Measurements from ENCODE around the gene FMC1.
"Not testable (repeated sequence)": the region's sequence is repeated elsewhere in the genome, so short reads cannot be mapped to it uniquely, and the experiment has no call there.

FMC1 gene

GRCh38 chr7:139339698-139340036 is 1.5 kb upstream of the FMC1 start:
- no peak for DNase-seq (ENCODE audit: low read depth, low spot score)
- peak overlapping the region; percentile 96 for H3K27ac ChIP-seq

- H3K27ac ChIP-seq: peak overlapping the region; percentile 96
Observed at GRCh38 chr7:139340037-139340807, 915 bp upstream of the FMC1 start.

GRCh38 chr7:139340808-139341057 is 404 bp upstream of the FMC1 start:
- peak overlapping the region; percentile 96 for H3K27ac ChIP-seq
- no peak for DNase-seq (ENCODE audit: low read depth, low spot score)

More at GRCh38 chr7:139340037-139340807, 915 bp upstream of the FMC1 start:
- peak; percentile 96 for DNase-seq (ENCODE audit: low read depth, low spot score)

GRCh38 chr7:139341776-139342226 is 664 bp downstream of the FMC1 start:
- DNase-seq (ENCODE audit: low read depth, low spot score): no peak
- H3K27ac ChIP-seq: peak overlapping the region; percentile 96

DNA sequence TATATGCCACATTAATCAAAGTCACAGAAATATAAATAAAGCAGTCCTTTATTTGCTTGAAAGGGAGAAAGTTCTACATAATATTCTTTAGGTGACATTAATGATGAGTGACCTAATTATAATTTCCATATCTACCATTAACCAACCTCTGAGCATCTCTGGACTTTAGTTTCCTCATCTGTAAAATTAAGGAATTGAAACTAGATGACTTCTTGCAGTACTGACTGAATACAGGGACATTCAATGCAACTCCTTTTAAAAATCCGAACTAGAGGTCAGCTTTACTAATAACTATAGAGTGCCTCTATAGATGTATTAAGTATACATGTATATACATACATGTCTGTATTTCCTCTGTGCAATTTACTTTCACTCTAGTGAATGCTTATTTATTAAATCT is 3.9 kb downstream of the FMC1 start:
- H3K27ac ChIP-seq: no peak overlapping the region
- DNase-seq (ENCODE audit: low read depth, low spot score): no peak

- H3K27ac ChIP-seq: no peak overlapping the region
- DNase-seq (ENCODE audit: low read depth, low spot score): no peak
Observed at GRCh38 chr7:139351027-139351426, 9.9 kb downstream of the FMC1 start.

- DNase-seq (ENCODE audit: low read depth, low spot score): no peak
- H3K27ac ChIP-seq: no peak overlapping the region
Observed at GRCh38 chr7:139354729-139355128, 13.6 kb downstream of the FMC1 start.

DNA sequence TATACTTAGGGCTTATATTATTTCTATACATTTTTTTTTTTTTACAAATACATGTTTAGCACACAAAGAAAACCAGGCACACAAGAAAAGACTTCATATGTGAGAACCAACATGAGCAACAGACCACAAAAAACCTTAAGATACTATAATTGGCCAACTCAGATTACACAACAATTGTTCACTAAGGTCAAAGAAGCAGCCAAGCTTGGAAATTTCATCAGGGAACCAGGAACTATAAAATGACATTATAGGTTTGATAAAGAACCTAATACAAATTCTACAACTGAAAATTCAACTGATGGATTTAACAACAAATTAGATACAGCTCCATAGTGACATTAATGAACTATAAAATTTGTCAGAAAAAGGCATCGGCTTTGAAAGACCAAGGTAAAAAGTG is 14.2 kb downstream of the FMC1 start:
- no peak for DNase-seq (ENCODE audit: low read depth, low spot score)
- no peak overlapping the region for H3K27ac ChIP-seq

- DNase-seq (ENCODE audit: low read depth, low spot score): not testable (repeated sequence)
- peak overlapping the region; percentile 96 for H3K27ac ChIP-seq
Observed at GRCh38 chr7:139357729-139358506, 16.8 kb downstream of the FMC1 start.

- peak overlapping the region; percentile 96 for H3K27ac ChIP-seq
- DNase-seq (ENCODE audit: low read depth, low spot score): no peak
Observed at GRCh38 chr7:139358541-139359365, 17.6 kb downstream of the FMC1 start.

DNA sequence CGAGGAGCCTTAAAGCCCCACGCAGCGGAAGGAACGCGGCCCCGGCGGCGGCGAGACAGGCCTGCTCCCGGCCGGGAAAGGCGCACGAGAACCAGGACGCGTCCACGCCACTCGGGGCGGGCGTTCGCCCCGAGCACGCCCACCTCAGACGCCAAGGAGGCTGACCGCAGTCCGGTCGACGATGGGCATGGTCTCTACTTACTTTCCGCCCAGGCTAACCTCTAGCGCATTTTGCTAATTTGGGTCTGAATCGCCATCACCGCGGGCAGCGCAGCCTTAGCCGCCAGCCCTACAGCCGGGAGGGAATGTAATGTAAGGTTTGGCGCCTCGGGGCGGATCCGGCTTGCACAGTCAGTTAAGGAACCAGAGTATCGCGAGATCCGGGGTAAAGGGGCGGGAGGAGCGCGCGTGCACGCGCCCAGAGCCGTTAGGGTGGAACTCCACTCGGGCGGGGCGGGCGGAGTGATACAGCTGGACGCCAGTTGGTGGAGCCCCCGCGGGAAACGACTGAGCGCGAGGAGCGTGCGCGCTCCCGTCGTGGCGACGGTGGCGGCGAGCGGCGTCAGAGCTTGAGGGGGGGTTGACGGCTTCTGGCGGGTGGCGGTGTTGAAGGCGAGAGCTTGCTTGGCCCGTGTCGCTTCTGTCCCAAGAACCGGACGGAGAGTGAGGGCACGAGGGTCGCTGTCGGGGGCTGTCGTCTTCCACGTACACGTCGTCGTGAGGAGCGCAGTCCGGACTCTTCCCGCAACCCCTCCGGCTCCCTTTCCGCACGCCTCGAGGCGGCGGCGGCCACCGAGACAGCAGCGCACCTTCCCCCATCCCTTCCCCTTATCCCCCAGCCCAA is 18.5 kb downstream of the FMC1 start, which contains the start of gene LUC7L2:
Gene LUC7L2, plus strand, starts transcription at position 529 of the 844 bp plus-strand sequence. CDS start 368 bp downstream, outside the sequence.
- peak within 1 kb of the TSS; percentile 96 for H3K27ac ChIP-seq
- DNase-seq (ENCODE audit: low read depth, low spot score): peak; percentile 94

DNA sequence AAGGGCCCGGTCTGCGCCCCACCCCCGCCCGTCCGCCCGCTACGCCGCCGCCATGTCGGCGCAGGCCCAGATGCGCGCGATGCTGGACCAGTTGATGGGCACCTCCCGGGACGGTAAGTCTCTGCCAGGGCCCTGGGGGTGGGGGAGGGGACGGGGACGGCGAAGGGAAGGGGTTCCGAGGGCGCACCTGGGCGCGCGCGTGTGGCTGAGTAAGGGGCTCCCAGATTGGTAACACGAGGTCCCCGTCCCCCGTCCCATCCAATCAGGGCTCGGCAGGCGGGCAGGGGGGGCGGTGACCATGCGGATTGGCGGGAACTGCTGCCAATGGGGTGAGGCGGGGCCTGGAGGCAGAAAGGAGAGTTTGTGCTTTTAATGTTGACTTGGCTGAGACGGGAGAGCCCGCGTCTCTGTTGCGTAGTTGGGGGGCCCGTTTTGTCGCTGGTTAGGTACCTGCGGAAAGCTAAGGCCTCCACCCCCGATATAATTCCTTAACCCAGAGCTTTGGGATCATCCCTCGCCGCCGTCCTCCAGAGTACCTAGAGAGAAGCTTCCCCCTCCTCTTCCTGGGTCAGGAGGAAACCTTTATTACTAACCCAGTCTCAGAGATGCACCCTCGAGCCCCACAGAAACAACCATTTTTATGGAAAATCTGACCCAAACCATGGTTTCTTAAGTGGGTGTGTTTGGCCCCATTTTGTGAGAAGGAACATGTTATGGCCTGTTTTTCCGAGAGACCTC is 19.2 kb downstream of the FMC1 start:
- peak; percentile 90 for DNase-seq (ENCODE audit: low read depth, low spot score)
- H3K27ac ChIP-seq: peak overlapping the region; percentile 96

GRCh38 chr7:139360948-139361307 is 19.8 kb downstream of the FMC1 start:
- no peak for DNase-seq (ENCODE audit: low read depth, low spot score)
- peak overlapping the region; percentile 96 for H3K27ac ChIP-seq

GRCh38 chr7:139361523-139361922 is 20.4 kb downstream of the FMC1 start:
- H3K27ac ChIP-seq: peak overlapping the region; percentile 96
- no peak for DNase-seq (ENCODE audit: low read depth, low spot score)

GRCh38 chr7:139362302-139362701 is 21.2 kb downstream of the FMC1 start:
- no peak for DNase-seq (ENCODE audit: low read depth, low spot score)
- no peak overlapping the region for H3K27ac ChIP-seq

DNA sequence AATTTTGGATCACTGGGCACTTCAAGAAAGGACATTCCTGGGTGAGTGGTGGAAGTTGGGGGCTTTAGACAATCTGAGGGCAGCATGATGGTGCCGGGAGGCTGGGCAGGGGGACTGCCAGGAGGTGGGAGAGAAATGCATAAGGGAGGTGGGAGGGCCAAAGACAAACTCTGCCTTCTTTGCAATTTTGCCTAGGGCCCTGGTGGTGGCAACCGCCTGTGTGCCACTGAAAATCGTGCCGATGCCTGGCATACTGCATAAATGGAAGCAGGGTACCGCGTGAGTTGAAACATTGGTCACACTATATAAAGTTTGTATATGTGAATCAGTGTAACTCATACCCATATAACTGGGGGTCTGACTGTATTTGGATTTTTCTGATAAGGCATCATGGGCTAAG is 21.8 kb downstream of the FMC1 start:
- no peak for DNase-seq (ENCODE audit: low read depth, low spot score)
- H3K27ac ChIP-seq: no peak overlapping the region

DNA sequence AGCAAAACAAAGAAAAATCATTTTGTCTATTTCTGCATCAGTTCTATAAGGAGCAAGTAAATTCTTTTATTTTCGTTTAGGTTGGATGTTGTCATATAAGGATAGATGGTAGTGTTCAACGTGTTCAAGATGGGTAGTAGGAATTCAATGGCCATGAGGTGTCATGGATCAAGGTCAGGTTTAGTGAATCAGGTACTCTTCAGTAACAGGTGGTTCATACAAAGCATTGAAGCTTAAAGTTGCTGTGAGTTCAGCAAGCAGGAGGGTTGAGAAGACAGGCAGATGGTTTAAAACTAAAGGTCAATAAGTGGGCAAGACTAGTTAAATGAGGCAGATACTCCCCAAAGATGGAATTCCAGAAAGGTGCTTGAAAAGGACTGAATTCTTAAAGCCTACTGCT is 24.2 kb downstream of the FMC1 start:
- no peak overlapping the region for H3K27ac ChIP-seq
- no peak for DNase-seq (ENCODE audit: low read depth, low spot score)

DNA sequence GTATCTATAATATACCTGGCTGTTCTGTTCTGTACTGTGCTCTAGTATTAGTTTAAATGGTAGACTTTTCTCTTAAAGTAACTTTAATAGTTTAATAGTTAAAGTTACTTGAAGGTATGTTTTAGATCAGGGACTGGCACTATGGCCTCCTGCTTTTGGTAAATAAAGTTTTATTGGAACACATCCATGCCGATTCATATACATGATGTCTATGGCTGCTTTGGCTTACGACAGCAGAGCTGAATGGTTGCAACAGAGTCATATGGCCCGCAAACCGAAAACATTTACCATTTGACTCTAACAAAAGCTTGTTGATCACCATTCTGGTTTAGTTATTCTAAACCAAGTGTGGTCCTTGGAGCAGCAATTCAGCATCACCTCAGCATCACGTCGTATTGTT is 25.3 kb downstream of the FMC1 start:
- no peak overlapping the region for H3K27ac ChIP-seq
- no peak for DNase-seq (ENCODE audit: low read depth, low spot score)

DNA sequence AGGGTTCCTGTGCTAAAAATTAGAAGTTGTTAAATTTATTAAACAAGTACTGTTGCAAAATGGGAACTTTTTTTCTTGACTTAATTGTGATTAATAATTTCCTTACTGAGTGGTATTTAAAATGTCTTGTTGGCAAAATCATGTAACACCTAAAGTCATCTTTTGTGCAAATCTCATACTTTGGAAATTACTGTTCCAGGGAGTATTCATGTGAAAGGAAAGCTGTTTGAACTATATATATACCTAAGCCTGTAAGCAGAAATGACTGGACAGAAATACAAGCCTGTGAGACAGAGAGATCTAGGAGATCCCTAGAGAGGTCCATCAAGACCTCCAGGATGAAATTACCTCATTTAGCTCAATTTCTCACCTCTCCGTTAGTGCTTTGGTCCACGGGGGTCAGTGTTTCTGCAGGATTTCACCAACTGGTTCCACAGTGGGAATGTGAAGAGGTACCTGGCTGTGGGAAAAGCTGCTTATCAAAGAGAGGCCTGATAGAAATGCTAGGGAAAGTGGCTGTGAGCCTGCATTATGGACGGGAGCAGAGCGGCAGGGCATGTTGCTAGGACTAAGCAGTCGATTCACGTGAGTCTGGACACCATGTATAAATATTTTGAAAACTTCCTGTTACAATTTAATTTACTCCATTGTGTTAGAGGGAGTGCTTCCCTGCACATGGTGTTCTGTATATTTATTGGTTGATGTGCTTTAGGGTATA is 26.5 kb downstream of the FMC1 start:
- no peak overlapping the region for H3K27ac ChIP-seq
- no peak for DNase-seq (ENCODE audit: low read depth, low spot score)
